Ovary (tissue), 3 donors: ENCODE data around the gene ABCC11.

Experiments
- EP300 ChIP-seq: sonication (generic); formaldehyde crosslinking; IDR thresholded peaks from one replicate; pipeline ENCODE4 v1.6.1; 2017; ENCODE audit warnings: antibody characterized with exemption
- POLR2A ChIP-seq: fragments of 450-650 bp; IDR thresholded peaks from one replicate; pipeline ENCODE4 v1.6.1; 2017; ENCODE audit warnings: antibody characterized with exemption, mild to moderate bottlenecking, moderate library complexity
- TF ChIP-seq, protein P1 (sequence below), 3 donors: fragments of 450-650 bp in 2 of 3; fragments of 200-600 bp in 1 of 3; IDR thresholded peaks; one replicate each; pipeline versions ENCODE4 v1.5.1 to v1.8.0; 2016 to 2022; ENCODE audit warnings: antibody characterized with exemption in 3 of 3, mild to moderate bottlenecking in 1 of 3
- donor health status: DM: no; HTN: no; CAD: no.

DNA sequence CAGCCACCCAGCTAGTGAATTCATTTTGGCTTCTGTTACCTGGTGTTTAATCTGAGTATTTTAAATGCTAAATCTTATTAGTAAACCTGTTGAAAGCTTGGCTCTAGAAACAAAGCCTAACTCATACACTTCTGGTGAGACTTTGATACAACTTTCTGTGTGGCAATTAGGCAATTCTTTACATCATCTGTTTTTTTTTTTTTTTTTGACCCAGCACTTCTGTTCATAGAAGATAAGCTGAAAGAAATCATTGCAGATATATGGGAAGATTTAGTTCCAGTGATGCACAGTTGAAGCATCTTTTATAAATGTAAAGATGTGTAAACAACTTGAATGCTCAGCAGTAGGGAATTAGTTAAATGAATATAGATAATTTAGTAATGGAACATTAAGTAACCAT is 21.7 kb upstream of the ABCC11 start:
- TF ChIP-seq, protein P1, sequence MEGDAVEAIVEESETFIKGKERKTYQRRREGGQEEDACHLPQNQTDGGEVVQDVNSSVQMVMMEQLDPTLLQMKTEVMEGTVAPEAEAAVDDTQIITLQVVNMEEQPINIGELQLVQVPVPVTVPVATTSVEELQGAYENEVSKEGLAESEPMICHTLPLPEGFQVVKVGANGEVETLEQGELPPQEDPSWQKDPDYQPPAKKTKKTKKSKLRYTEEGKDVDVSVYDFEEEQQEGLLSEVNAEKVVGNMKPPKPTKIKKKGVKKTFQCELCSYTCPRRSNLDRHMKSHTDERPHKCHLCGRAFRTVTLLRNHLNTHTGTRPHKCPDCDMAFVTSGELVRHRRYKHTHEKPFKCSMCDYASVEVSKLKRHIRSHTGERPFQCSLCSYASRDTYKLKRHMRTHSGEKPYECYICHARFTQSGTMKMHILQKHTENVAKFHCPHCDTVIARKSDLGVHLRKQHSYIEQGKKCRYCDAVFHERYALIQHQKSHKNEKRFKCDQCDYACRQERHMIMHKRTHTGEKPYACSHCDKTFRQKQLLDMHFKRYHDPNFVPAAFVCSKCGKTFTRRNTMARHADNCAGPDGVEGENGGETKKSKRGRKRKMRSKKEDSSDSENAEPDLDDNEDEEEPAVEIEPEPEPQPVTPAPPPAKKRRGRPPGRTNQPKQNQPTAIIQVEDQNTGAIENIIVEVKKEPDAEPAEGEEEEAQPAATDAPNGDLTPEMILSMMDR (IDR thresholded peaks at IDR 0.05), result no peak
- TF ChIP-seq POLR2A (no peak), EP300 (no peak)
